HTR-8/SVneo (cell line): Measurements from ENCODE around the gene FAM24B.
"Not testable (repeated sequence)": the region's sequence is repeated elsewhere in the genome, so short reads cannot be mapped to it uniquely, and the experiment has no call there.

Source experiments
- DNase-seq: peaks from one replicate; pipeline ENCODE4 v3.0.0; 2011; ENCODE audit warnings: low spot score, mixed read lengths; ENCODE audit not compliant: insufficient read length
- FAIRE-seq: peaks from 2 replicates; lab custom pipeline; 2011; peaks lifted over from hg19 to GRCh38; lab: Jason Lieb, UNC

Gene FAM24B

DNA sequence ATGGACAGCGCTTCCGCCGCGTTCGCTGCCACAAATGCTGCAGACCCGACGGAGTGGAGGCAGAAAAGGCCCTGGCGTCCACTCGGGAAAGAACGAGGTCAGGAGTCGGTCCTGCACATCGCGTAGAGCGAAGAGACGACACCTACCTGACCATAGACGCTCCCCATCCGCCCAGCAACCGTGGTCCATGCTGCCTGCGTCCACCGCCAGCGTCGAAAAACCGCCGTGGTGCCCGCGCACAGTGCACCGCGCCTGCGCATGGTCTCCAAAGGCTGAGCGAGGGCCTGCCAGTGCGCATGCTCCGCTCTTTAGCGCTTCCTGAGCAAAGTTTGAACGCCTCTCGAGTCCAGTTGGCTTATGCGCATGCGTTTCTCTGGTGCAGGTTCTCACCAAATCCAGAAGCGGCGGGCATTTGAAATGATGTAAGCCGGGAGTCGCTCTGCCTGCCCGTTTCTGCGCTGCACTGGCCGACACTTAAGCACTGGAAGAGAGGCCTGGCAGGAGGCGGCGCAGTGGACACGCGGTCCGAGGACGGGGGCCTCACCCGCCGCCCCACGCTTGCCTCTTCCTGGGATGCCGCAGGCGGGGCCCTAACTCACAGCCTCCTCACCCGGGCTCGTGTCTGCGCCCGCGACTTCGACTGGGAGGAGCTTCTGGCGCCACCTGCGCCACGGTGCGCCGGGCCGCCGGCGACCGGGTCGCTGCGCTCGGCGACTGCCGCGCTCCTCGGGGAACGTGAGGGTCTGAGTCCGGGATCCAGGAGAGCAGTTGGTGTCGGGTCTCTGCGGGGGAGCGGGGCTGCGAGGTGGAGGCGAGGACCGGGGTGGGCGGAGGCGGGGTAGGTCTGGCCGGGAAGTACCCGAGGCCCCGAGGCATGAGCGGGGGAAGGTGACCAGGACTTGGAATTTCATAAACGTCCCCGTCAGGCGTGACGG is at the start of gene FAM24B:
Gene FAM24B (minus strand): TSS at position 243 of the 935 bp plus-strand sequence. CDS start 29,066 bp downstream, outside the sequence.
- DNase-seq (peak; percentile 79), FAIRE-seq (no peak)

DNA sequence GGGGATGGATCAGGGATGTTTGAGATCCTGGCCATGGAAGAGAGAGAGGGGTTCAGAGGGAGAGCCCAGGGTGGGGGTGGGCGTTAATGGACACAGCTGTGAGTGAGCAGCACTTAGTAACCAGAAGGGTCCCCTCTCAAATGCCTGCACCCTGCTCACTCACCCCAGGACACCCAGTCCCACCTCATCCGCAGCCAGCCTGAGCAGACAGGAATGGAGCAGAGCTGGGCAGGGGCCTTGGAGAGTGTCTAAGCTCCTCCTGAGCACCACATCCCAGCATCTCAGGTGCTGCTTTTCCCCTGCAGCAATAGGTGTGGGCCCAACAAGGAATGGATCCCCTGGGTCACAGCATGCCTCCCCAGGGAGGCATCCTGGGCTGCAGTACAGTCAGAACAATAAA is 36.3 kb upstream of the FAM24B start:
- FAIRE-seq (no peak), DNase-seq (no peak)

- DNase-seq: peak; percentile 10
- FAIRE-seq: no peak
These were observed 32.6 kb upstream of the FAM24B start for GRCh38 chr10:122911889-122912484.

DNA sequence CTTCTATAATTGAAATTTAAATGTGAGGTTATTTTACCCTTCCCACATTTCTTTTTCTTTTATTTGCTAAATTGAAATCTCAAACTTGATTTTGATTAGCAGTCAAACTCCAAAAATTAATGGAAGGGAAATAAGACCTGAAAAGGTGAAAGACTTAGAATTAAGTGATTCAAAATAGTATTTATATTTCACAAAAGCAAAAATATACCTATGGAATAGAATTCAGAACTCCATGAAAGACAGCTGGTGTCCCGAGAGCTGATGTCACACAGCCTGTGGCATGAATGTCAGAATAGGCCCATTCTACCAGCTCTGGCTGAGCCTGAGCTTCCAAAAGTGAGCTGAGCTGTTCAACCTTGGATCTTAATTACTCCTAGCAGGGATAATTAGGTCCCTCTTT is 30.9 kb upstream of the FAM24B start, which contains the start of gene FAM24A:
Gene FAM24A (plus strand): TSS at position 301 of the 400 bp plus-strand sequence. CDS start 1,025 bp downstream, outside the sequence.
- DNase-seq (no peak), FAIRE-seq (no peak)

DNA sequence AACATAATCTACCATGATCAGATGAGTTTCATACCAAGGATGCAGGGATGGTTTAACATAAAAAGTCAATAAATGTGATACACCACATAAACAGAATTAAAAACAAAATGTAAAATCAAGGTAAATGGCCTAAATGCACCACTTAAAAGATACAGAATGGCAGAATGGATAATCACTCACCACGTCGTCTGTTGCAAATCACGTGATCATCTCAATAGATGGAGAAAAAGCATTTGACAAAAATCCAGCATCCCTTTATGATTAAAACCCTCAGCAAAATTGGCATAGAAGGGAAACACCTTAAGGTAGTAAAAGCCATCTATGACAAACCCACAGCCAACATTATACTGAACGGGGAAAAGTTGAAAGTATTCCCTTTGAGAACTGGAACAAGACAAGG is 24.5 kb upstream of the FAM24B start:
- not testable (repeated sequence) for DNase-seq, FAIRE-seq

- DNase-seq (no peak), FAIRE-seq (no peak)
These were observed 15.0 kb upstream of the FAM24B start for GRCh38 chr10:122894261-122894944.

DNA sequence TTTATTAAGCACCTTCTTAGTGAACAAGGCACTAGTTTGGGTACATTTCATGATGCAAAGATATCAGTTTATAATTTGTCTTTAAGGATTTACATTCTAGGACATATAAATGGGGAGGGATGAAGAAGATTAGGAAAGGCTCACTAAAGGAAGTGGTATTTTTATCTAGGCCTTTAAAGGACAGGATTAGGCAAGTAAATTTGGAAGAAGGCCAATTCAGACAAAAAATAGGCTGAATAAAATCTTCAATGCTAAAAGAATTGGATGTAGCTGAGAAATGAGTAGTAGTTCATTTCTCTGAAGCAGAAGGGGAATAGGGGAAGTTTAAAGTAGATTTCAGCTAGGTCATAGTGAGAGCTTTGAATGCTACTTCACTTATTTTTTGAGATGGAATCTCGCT is 4.8 kb upstream of the FAM24B start:
- no peak for FAIRE-seq
- DNase-seq: no peak

DNA sequence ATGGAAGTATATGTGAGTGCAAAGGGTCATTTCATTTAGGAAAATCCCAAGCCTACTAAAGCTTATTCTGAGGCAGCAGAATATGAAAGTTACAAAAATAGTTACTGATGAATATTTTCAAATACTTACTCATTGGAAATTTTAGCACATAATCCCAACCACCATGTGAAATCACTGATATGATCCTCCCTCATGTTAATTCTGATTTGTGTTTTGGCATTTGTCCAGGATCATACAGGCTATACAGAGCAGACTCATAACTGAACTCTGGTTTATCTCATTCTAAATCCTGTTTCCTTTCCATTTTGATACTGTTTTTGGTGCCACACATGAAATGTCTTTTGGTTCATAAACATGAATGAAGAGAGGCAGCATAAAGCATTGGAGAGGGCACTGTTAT is 3.4 kb upstream of the FAM24B start:
- FAIRE-seq (no peak), DNase-seq (no peak)

DNA sequence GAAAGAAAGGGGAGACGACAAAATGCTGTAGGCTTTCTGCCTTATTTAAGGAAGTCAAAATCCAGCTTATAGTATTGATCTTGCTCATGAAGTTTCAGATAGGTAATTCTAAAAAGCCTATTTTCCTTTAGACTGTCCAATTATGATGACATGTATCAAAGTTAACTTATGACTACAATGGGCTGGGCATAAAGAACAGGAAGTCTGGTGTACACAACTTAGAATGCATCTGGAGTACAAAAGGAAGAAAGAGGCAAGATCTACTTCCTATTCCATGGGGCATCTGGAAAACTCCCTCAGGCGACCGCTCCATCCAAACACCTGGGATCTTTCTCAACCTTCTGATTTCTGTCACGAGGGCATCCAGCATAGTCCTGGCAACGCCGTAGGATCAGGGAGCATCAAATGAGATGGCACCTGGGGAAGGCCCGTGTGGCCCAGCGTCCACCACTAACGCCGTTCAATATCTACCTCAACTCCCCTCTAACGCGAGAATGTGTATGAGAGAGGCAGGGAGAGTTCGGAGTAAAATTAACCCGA is 512 bp downstream of the FAM24B start:
- DNase-seq: no peak

DNA sequence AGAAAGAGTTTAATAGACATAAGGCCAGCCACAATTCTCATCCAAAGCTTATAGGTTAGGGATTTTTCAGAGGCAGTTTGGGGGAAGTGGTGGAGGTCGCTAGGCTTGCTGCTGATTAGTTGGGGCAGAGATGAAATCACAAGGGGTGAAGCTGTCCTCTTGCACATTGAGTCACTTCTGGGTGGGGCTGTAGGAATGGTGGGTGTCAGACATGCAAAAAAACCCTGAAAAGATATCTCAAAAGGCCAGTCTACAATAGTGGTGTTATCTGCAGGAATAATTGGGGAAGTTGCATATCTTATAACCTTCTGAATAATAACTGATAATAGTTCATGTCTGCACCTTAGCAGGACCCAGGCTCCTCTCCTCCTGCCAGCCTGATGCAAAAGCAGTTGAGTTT is 2.1 kb downstream of the FAM24B start:
- FAIRE-seq: no peak

More for the DNA sequence above, 512 bp downstream of the FAM24B start:
- no peak for FAIRE-seq

DNA sequence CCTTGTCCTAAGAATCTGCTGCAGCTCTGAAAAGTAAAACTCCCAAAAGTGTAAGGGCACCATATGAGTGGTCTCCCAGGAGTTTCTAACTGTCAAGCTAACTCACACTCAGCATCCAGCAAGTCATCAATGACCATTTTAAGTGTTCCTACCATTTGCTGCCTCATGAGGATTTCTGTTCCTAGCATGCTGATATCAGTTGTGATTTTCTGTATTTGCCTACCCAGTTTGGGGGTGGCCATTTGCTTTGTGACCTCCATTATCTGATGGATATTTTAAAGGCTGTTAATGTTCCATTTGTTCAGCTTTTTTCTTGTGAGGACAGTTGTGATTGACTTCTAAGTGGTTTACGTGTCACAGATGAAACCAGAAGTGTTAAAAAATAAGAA is 2.9 kb downstream of the FAM24B start:
- FAIRE-seq (no peak), DNase-seq (no peak)

More for the DNA sequence above, 2.1 kb downstream of the FAM24B start:
- no peak for DNase-seq

DNA sequence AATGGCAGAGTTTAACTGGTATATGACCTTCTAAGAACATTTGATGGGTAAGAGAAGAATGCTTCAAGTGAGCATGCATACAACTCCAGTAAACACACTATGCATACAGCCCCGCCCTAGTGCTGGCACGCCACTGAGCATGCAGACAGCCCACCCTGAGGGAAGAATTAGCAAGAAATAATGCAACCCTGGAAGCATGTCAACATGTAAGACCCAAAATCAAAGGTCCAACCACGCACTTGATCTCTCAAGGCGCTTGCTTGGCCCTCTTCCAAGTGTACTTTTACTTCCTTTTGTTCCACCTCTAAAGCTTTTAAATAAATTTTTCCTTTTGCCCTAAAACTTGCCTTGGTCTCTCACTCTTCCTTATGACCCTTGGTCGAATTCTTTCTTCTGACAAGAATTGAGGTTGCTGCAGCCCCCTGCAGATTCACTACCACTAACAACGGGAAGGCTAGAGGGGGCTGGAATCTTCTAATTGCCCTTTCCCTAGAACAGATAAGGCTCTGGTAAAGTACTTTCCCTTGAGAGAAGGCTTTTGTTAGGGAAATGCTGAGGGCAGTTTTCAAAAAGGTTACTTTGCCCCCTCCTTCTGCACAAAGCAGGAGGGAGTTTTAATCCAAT is 3.4 kb downstream of the FAM24B start:
- no peak for DNase-seq
- no peak for FAIRE-seq

GRCh38 chr10:122871947-122872346 is 7.4 kb downstream of the FAM24B start:
- FAIRE-seq, DNase-seq: not testable (repeated sequence)

- not testable (repeated sequence) for FAIRE-seq, DNase-seq
These were observed 10.6 kb downstream of the FAM24B start for GRCh38 chr10:122868768-122869167.

DNA sequence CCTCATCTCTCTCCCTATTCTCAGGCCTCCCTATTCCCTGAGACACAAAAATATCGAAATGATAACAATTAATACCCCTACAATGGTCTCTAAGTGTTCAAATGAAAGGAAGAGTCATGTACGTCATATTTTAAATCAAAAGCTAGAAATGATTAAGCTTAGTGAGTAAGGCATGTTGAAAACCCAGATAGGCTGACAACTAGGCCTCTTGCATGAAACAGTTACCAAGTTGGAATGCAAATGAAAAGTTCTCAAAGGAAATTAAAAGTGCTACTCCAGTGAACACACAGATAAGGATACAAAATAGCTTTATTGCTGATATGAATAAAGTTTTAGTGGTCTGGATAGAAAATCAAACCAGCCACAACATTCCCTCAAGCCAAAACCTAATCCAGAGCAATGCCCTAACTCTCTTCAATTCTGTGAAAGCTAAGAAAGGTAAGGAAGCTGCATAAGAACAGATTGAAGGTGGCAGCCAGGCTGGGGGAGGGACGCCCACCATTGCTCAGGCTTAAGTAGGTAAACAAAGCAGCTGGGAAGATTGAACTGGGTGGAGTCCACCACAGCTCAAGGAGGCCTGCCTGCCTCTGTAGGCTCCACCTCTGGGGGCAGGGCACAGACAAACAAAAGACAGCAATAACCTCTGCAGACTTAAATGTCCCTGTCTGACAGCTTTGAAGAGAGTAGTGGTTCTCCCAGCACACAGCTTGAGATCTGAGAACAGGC is 12.5 kb downstream of the FAM24B start:
- not testable (repeated sequence) for DNase-seq, FAIRE-seq

DNA sequence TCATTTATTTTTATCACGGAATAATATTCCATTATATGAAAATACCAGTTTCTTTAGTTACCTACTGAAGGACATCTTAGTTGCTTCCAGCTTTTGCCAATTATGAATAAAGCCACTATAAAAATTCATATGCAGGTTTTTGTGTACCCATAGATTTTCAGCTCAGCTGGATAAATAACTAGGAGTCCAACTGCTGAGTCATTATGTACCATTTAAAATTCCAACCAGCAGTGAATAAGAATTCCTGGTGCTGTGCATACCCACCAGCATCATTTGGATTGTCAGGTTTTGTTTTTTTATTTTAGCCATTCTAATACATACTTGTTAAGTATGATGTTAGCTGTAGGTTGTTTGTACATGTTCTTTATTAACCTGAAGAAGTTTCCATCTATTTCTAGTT is 14.5 kb downstream of the FAM24B start:
- DNase-seq: no peak
- no peak for FAIRE-seq

DNA sequence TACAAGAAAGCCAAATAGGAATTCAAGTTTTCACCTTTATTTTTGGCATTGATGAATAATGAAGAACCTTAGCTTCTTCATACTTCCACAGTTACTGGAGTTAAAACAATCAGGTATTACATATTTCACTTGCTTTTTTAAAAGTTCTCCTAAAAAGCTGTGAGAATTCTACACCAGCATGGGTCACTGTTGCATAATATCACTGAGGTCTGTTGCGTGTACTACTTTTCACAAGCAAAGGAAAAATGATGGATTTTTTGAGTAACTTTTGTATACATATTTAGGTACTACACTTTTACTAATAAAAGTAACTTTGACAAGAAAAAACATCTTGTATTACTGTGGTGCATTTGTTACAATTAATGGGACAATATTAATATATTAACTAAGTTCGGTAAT is 15.2 kb downstream of the FAM24B start:
- FAIRE-seq (no peak), DNase-seq (no peak)

- no peak for DNase-seq
- no peak for FAIRE-seq
These were observed 15.9 kb downstream of the FAM24B start for GRCh38 chr10:122863216-122864193.
